ENCODE measurements around the gene ZMAT5. TPM values are rescaled to one million over a fixed set of nuclear protein-coding genes. Genes with fewer than 3 reads are reported as not detected.

ZMAT5 gene
- total and polyA plus RNA-seq, 2 of the 13 experiments (the other 11 are each of a cell fraction or from before 2014, with no cell fraction given): 20.7 to 27.8 TPM

GRCh38 chr22:29735416-29735815 lies 31.4 kb downstream of the ZMAT5 start:
- ChIA-PET CTCF (ENCODE audit: low intra/inter-chr PET ratio, low total read pairs) (no interaction called here), POLR2A (no interaction called here)
- Histone ChIP-seq H3K4me3 (replicated peaks in 1 of 3; ENCODE audit: insufficient read depth in 1 of 3, low read depth in 2 of 3, low read length in 3 of 3) (no peak overlapping the region), H3K36me3 (replicated peaks in 1 of 2; ENCODE audit: control insufficient read depth in 1 of 2, insufficient read depth in 2 of 2, low read length in 2 of 2) (peaks cover 3 to 6% of the 10 kb centered on the region in 2 experiments; a peak in 3 of 5 replicates), H2AFZ (ENCODE audit: low read length) (no peak overlapping the region), H3K4me2 (ENCODE audit: low read depth, low read length) (no peak overlapping the region), H3K27ac (ENCODE audit: extremely low read length, insufficient read depth, low read length) (no peak overlapping the region), H3K4me1 (ENCODE audit: insufficient read depth, low read length) (0 out of 2 replicates have a peak, but pooled peaks cover 7% of the 10 kb centered on the region), H3K9ac (ENCODE audit: insufficient read depth, low read depth, low read length) (no peak overlapping the region), H3K79me2 (ENCODE audit: insufficient read depth, low read length) (no peaks in the 10 kb centered on the region), H4K20me1 (ENCODE audit: insufficient read depth, low read length) (no peaks in the 10 kb centered on the region), H3K9me3 (ENCODE audit: low read length) (no peaks in the 10 kb centered on the region), H3K27me3 (ENCODE audit: control insufficient read depth in 1 of 2, insufficient read depth in 2 of 2, low read length in 2 of 2) (no peaks in the 10 kb centered on the region)
- no peak for ATAC-seq
- intact Hi-C loops (cut with micrococcal nuclease; ENCODE audit: unreplicated experiment) (no loop called here), in situ Hi-C loops (cut with HindIII; ENCODE audit: extremely low pct_ligation_motif_present, low pct_unique_long_range_greater_than_20kb) (no loop called here)
- no CpG with 5 or more reads among the region's 1 CpG for WGBS (ENCODE audit: low lambda C conversion rate)
- no peak for FAIRE-seq
- no peak for DNase-seq (ENCODE audit: low spot score)
- no TSS peak for BruUV-seq (replicated peaks)
- TF ChIP-seq SIN3A (IDR thresholded peaks at IDR 0.05; ENCODE audit: borderline replicate concordance, low read depth, low read length) (no peak), ZNF383 (CRISPR knock-in tag; IDR thresholded peaks at IDR 0.05; ENCODE audit: borderline replicate concordance) (no peak), ZNF260 (CRISPR knock-in tag; IDR thresholded peaks at IDR 0.05; ENCODE audit: borderline replicate concordance, low read depth) (no peak), PATZ1 (CRISPR knock-in tag; IDR thresholded peaks at IDR 0.05) (no peak), SRF (IDR thresholded peaks at IDR 0.05; ENCODE audit: low read depth, low read length) (no peak), SNAPC4 (CRISPR knock-in tag; IDR thresholded peaks at IDR 0.05) (no peak), YEATS4 (CRISPR knock-in tag; IDR thresholded peaks at IDR 0.05; ENCODE audit: borderline replicate concordance) (no peak), ZZZ3 (CRISPR knock-in tag; IDR thresholded peaks at IDR 0.05; ENCODE audit: borderline replicate concordance) (no peak)
- TF ChIP-seq, protein P1, sequence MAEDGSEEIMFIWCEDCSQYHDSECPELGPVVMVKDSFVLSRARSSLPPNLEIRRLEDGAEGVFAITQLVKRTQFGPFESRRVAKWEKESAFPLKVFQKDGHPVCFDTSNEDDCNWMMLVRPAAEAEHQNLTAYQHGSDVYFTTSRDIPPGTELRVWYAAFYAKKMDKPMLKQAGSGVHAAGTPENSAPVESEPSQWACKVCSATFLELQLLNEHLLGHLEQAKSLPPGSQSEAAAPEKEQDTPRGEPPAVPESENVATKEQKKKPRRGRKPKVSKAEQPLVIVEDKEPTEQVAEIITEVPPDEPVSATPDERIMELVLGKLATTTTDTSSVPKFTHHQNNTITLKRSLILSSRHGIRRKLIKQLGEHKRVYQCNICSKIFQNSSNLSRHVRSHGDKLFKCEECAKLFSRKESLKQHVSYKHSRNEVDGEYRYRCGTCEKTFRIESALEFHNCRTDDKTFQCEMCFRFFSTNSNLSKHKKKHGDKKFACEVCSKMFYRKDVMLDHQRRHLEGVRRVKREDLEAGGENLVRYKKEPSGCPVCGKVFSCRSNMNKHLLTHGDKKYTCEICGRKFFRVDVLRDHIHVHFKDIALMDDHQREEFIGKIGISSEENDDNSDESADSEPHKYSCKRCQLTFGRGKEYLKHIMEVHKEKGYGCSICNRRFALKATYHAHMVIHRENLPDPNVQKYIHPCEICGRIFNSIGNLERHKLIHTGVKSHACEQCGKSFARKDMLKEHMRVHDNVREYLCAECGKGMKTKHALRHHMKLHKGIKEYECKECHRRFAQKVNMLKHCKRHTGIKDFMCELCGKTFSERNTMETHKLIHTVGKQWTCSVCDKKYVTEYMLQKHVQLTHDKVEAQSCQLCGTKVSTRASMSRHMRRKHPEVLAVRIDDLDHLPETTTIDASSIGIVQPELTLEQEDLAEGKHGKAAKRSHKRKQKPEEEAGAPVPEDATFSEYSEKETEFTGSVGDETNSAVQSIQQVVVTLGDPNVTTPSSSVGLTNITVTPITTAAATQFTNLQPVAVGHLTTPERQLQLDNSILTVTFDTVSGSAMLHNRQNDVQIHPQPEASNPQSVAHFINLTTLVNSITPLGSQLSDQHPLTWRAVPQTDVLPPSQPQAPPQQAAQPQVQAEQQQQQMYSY (CRISPR knock-in tag; IDR thresholded peaks at IDR 0.05): no peak
- TF ChIP-seq, protein P2, sequence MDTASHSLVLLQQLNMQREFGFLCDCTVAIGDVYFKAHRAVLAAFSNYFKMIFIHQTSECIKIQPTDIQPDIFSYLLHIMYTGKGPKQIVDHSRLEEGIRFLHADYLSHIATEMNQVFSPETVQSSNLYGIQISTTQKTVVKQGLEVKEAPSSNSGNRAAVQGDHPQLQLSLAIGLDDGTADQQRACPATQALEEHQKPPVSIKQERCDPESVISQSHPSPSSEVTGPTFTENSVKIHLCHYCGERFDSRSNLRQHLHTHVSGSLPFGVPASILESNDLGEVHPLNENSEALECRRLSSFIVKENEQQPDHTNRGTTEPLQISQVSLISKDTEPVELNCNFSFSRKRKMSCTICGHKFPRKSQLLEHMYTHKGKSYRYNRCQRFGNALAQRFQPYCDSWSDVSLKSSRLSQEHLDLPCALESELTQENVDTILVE (CRISPR knock-in tag; IDR thresholded peaks at IDR 0.05): no peak
